Ascending aorta (tissue), 2 donors: ENCODE results near the gene CAMK2D. TPM values are rescaled to one million over a fixed set of nuclear protein-coding genes. Genes with fewer than 3 reads are reported as not detected.
A peak's percentile ranks its signal among the peaks of the same experiment; 100 is the strongest.
"Not testable (repeated sequence)": the region's sequence is repeated elsewhere in the genome, so short reads cannot be mapped to it uniquely, and the experiment has no call there.

ENCODE experiments used
- DNase-seq, 2 donors: peaks; one replicate each; pipeline ENCODE4 v3.0.0-alpha.2; 2019; ENCODE audit warnings: low spot score in 2 of 2
- H3K27ac ChIP-seq, 2 donors: fragments of 200-600 bp; sonication (generic); one replicate each; pipeline ENCODE4 v1.5.1; 2016 to 2017; ENCODE audit warnings: mild to moderate bottlenecking in 1 of 2
- H3K27me3 ChIP-seq: fragments of 200-600 bp; sonication (generic); one replicate; pipeline ENCODE4 v1.5.1; 2017
- H3K36me3 ChIP-seq, 2 donors: fragments of 200-600 bp; sonication (generic); one replicate each; pipeline ENCODE4 v1.5.1; 2016
- H3K4me1 ChIP-seq, 2 donors: fragments of 200-600 bp; sonication (generic); one replicate each; pipeline ENCODE4 v1.5.1; 2016 to 2017; ENCODE audit warnings: mild to moderate bottlenecking in 1 of 2
- H3K4me3 ChIP-seq, 2 donors: fragments of 200-600 bp; sonication (generic); one replicate each; pipeline ENCODE4 v1.5.1; 2016 to 2017; ENCODE audit warnings: mild to moderate bottlenecking in 1 of 2
- H3K9me3 ChIP-seq, 2 donors: fragments of 200-600 bp; sonication (generic); one replicate each; pipeline ENCODE4 v1.5.1; 2016
- CTCF ChIP-seq, 3 experiments: fragments of 200-600 bp in 2 of 3; fragments of 450-650 bp in 1 of 3; sonication (generic) in 2 of 3; IDR thresholded peaks; one replicate each; pipeline ENCODE4 v1.5.1; 2016 to 2019; ENCODE audit warnings: antibody characterized with exemption in 3 of 3, mild to moderate bottlenecking in 1 of 3, moderate library complexity in 1 of 3
- intact Hi-C: fragments of 100-400 bp; cut with DNase I; formaldehyde crosslinking; loops from one replicate; pipeline ENCODE4 v1.15.1; 2023
- total RNA-seq: library from RNA; depleted of rRNA; stranded (reverse); fragments of >200 nt; gene quantifications from one replicate; pipeline ENCODE4 v1.1.0, GENCODE V29; 2016

The CAMK2D gene
- total RNA-seq: 23.8 TPM

- peak within 1 kb of the TSS; percentile 80 to 93 for H3K4me3 ChIP-seq
- peaks cover 0 to 16% of the 10 kb centered on the region in 2 donors for H3K4me1 ChIP-seq
- H3K9me3 ChIP-seq: no peaks in the 10 kb centered on the region
- DNase-seq: peak; percentile 60 to 92
- peak; percentile 69 to 89 (median 69) for TF ChIP-seq CTCF (IDR thresholded peaks at IDR 0.05)
- H3K27me3 ChIP-seq: no peaks in the 10 kb centered on the region
- H3K36me3 ChIP-seq: no peaks in the 10 kb centered on the region
- intact Hi-C loops: loop anchor here (1.0 to 5.0 kb wide), 8 partner anchors 77 to 511 kb away; partner anchors contain the start of gene ARSJ
- H3K27ac ChIP-seq: peak within 1 kb of the TSS; percentile 97 to 99
These were observed at the start of gene CAMK2D for GRCh38 chr4:113761620-113762185. TSS of gene CAMK2D (minus strand) at chr4:113761738. CDS start at chr4:113761068, 670 bp downstream.

GRCh38 chr4:113810906-113811305, 49.4 kb upstream of the CAMK2D start:
- no peak for TF ChIP-seq CTCF (IDR thresholded peaks at IDR 0.05)
- Histone ChIP-seq H3K27me3 (no peaks in the 10 kb centered on the region), H3K4me3 (no peak overlapping the region), H3K9me3 (no peaks in the 10 kb centered on the region), H3K36me3 (no peaks in the 10 kb centered on the region), H3K27ac (no peak overlapping the region), H3K4me1 (no peaks in the 10 kb centered on the region)
- intact Hi-C loops: no loop called here
- DNase-seq: no peak

GRCh38 chr4:113809311-113809710, 47.8 kb upstream of the CAMK2D start:
- H3K9me3 ChIP-seq: no peaks in the 10 kb centered on the region
- no peak for TF ChIP-seq CTCF (IDR thresholded peaks at IDR 0.05)
- no peaks in the 10 kb centered on the region for H3K4me1 ChIP-seq
- no peak overlapping the region for H3K27ac ChIP-seq
- H3K27me3 ChIP-seq: no peaks in the 10 kb centered on the region
- no peak overlapping the region for H3K4me3 ChIP-seq
- intact Hi-C loops: no loop called here
- DNase-seq: peak; percentile 37 to 66
- no peaks in the 10 kb centered on the region for H3K36me3 ChIP-seq

- H3K27ac ChIP-seq: no peak overlapping the region
- intact Hi-C loops: no loop called here
- DNase-seq: no peak
These were observed 45.3 kb upstream of the CAMK2D start for GRCh38 chr4:113806850-113807249.

GRCh38 chr4:113801882-113802281, 40.3 kb upstream of the CAMK2D start:
- H3K4me3 ChIP-seq: no peak overlapping the region
- TF ChIP-seq CTCF (IDR thresholded peaks at IDR 0.05): no peak
- no peaks in the 10 kb centered on the region for H3K27me3 ChIP-seq
- no peak overlapping the region for H3K27ac ChIP-seq
- DNase-seq: no peak
- intact Hi-C loops: no loop called here
- no peaks in the 10 kb centered on the region for H3K9me3 ChIP-seq
- H3K36me3 ChIP-seq: no peaks in the 10 kb centered on the region
- H3K4me1 ChIP-seq: no peaks in the 10 kb centered on the region

More at GRCh38 chr4:113806850-113807249, 45.3 kb upstream of the CAMK2D start:
- H3K9me3 ChIP-seq: no peaks in the 10 kb centered on the region
- no peak for TF ChIP-seq CTCF (IDR thresholded peaks at IDR 0.05)
- H3K27me3 ChIP-seq: no peaks in the 10 kb centered on the region
- H3K36me3 ChIP-seq: no peaks in the 10 kb centered on the region
- H3K4me1 ChIP-seq: no peaks in the 10 kb centered on the region
- H3K4me3 ChIP-seq: no peak overlapping the region

GRCh38 chr4:113796381-113796780, 34.8 kb upstream of the CAMK2D start:
- H3K4me1 ChIP-seq, H3K4me3 ChIP-seq, H3K9me3 ChIP-seq, DNase-seq, intact Hi-C loops, H3K36me3 ChIP-seq, H3K27ac ChIP-seq, H3K27me3 ChIP-seq: not testable (repeated sequence)
